Stimulated activated CD4-positive, alpha-beta T cell treated with anti-CD3 and anti-CD28 coated beads, Interleukin-2, amount 100 ng/mL, for 4 hours (primary cell): Measurements from ENCODE around the gene HCST.

ENCODE experiments used
- DNase-seq: peaks from one replicate; pipeline ENCODE4 v3.0.0-alpha.2; 2020; ENCODE audit warnings: low read depth

The HCST gene

DNA sequence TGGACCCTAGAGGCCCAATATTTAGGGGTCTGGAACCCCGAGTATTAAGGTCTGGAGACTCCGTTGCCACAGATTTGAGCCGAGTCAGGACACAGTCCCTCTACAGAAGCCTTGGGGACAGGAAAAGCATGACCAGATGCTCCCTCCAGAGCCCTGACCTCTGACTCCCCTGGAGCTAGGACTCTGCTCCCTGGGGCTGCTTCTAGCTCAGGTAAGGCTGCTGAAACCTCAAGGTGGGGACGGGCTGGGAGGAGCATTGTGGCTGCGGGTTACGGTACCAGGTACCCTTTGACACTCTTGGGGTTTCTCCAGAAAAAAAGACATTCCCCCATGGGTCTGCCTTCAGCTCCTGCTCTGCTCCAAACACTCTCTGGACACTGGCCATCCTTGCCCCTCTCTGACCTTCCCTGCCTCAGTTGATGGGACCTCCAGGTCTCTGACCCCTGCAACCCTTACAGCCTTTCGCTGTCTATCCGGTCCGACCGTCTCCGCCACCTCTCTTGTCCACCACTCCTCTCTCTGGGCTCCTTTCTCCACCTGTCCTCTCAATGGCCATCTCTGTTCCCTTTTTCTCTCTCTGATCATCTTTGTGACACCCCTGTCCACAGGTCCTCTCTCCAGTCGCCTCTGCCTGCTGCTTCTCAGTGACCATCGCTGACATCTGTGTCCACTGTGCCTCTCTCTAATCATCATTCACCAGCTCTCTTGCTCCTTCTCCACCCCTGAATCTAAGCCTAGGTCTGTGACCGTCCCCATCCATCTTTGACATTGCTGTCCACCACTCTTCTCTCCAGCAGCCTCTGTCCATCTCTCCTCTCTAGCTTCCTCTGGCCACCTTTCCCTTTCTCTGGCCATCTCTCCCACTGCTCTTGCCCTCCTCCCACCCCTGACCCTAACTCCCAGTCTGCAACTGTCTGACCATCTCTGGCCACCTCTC, 35.3 kb downstream of the HCST start:
- no peak for DNase-seq

GRCh38 chr19:35938282-35939224, 36.2 kb downstream of the HCST start:
- no peak for DNase-seq

GRCh38 chr19:35939307-35940077, 37.2 kb downstream of the HCST start:
- no peak for DNase-seq

- DNase-seq, result no peak
These were observed 37.9 kb downstream of the HCST start for GRCh38 chr19:35940078-35940775.

GRCh38 chr19:35940839-35941238, 38.5 kb downstream of the HCST start:
- DNase-seq, result no peak

DNA sequence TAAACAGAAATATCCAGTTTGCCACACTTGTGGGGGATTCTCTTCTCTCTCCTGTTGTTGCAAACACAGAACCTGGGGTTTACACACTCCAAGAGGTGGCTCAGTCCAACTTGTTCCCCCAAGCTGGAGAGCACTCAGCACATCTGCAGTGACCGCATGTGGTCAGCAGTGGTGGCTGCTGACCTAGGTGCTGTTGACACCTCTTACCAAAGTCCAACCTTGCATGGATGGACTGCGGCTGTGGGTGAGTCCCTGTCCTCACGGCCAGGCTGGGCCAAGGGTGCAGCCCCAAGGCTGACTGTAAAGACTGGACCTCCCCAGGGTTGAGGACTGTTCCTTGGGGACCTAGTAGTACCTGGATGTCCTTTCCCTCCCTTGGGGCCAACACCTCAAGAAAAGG, 39.9 kb downstream of the HCST start:
- no peak for DNase-seq

GRCh38 chr19:35943321-35944301, 41.3 kb downstream of the HCST start:
- DNase-seq, result no peak

GRCh38 chr19:35944556-35944955, 42.2 kb downstream of the HCST start:
- no peak for DNase-seq

- DNase-seq, result no peak
These were observed 42.9 kb downstream of the HCST start for GRCh38 chr19:35945121-35945790.

- no peak for DNase-seq
These were observed 43.9 kb downstream of the HCST start for GRCh38 chr19:35946203-35946602.

DNA sequence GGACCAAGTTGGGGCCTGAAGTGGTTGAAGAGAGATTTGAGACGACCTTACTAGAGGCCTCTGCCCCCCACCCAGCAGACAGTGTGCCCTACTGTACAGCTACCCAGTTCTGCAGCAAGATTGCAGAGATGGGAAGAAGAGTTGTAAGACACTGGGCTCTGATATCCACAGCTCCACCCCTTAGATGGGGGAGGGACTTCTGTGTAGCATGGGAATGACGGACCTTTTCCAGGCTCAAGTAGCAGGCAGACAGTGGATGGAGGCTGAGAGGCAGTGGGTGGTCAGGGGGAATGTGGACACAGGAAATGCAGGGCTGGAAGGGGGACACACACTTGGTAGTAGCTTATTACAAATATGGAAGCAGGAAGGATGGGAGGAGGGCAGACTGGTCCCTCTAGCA, 46.8 kb downstream of the HCST start:
- no peak for DNase-seq
